Activated gamma-delta T cell treated with anti-CD3 and anti-CD28 coated beads, Interleukin-2, amount 50 U/mL, for 16 hours (primary cell): ENCODE measurements around the gene SRBD1.

Experiments
- DNase-seq: peaks from one replicate; pipeline ENCODE4 v3.0.0-alpha.2; 2020; ENCODE audit warnings: low read depth

SRBD1 gene

GRCh38 chr2:45418532-45418931 lies 192.5 kb downstream of the SRBD1 start:
- no peak for DNase-seq

GRCh38 chr2:45415534-45416123 lies 195.4 kb downstream of the SRBD1 start:
- no peak for DNase-seq

GRCh38 chr2:45412754-45413379 lies 198.2 kb downstream of the SRBD1 start:
- no peak for DNase-seq

GRCh38 chr2:45409677-45410076 lies 201.4 kb downstream of the SRBD1 start:
- no peak for DNase-seq

GRCh38 chr2:45406621-45407020 lies 204.4 kb downstream of the SRBD1 start:
- no peak for DNase-seq

- no peak for DNase-seq
Measured at GRCh38 chr2:45404807-45405297, 206.2 kb downstream of the SRBD1 start.

- DNase-seq: no peak
Measured at GRCh38 chr2:45403036-45403435, 208.0 kb downstream of the SRBD1 start.

GRCh38 chr2:45401431-45401922 lies 209.6 kb downstream of the SRBD1 start:
- DNase-seq: no peak

GRCh38 chr2:45399040-45399784 lies 211.9 kb downstream of the SRBD1 start:
- no peak for DNase-seq

GRCh38 chr2:45397292-45397691 lies 213.8 kb downstream of the SRBD1 start:
- no peak for DNase-seq

- no peak for DNase-seq
Measured at GRCh38 chr2:45396671-45397070, 214.4 kb downstream of the SRBD1 start.

- no peak for DNase-seq
Measured at GRCh38 chr2:45394842-45395241, 216.2 kb downstream of the SRBD1 start.

GRCh38 chr2:45394216-45394615 lies 216.9 kb downstream of the SRBD1 start:
- DNase-seq: no peak

- DNase-seq: no peak
Measured at GRCh38 chr2:45391866-45392265, 219.2 kb downstream of the SRBD1 start.

GRCh38 chr2:45390861-45391260 lies 220.2 kb downstream of the SRBD1 start:
- DNase-seq: no peak

GRCh38 chr2:45390441-45390840 lies 220.6 kb downstream of the SRBD1 start:
- DNase-seq: no peak

GRCh38 chr2:45388541-45389100 lies 222.4 kb downstream of the SRBD1 start:
- no peak for DNase-seq

- no peak for DNase-seq
Measured at GRCh38 chr2:45382744-45383143, 228.3 kb downstream of the SRBD1 start.

GRCh38 chr2:45380131-45380836 lies 230.8 kb downstream of the SRBD1 start:
- DNase-seq: no peak

- DNase-seq: no peak
Measured at GRCh38 chr2:45379399-45380087, 231.5 kb downstream of the SRBD1 start.

GRCh38 chr2:45373534-45373933 lies 237.5 kb downstream of the SRBD1 start:
- no peak for DNase-seq
